BLaER1 (cell line): ENCODE results near the gene PRICKLE2.
"Not testable (repeated sequence)": the region's sequence is repeated elsewhere in the genome, so short reads cannot be mapped to it uniquely, and the experiment has no call there.

Experiments used
- H3K27ac ChIP-seq: shearing (Covaris generic); formaldehyde crosslinking; 2 replicates; pipeline ENCODE4 v1.8.1; 2022
- H3K27me3 ChIP-seq: shearing (Covaris generic); formaldehyde crosslinking; 2 replicates; pipeline ENCODE4 v1.8.1; 2022
- H3K36me3 ChIP-seq: shearing (Covaris generic); formaldehyde crosslinking; 2 replicates; pipeline ENCODE4 v1.8.1; 2022
- H3K4me1 ChIP-seq: shearing (Covaris generic); formaldehyde crosslinking; 2 replicates; pipeline ENCODE4 v1.8.1; 2022
- H3K4me2 ChIP-seq: shearing (Covaris generic); formaldehyde crosslinking; 2 replicates; pipeline ENCODE4 v1.8.1; 2022
- H3K4me3 ChIP-seq: shearing (Covaris generic); formaldehyde crosslinking; 2 replicates; pipeline ENCODE4 v1.8.1; 2022
- H3K9ac ChIP-seq: shearing (Covaris generic); formaldehyde crosslinking; 2 replicates; pipeline ENCODE4 v1.8.1; 2022
- H3K9me3 ChIP-seq: shearing (Covaris generic); formaldehyde crosslinking; 2 replicates; pipeline ENCODE4 v1.8.1; 2022
- H4K20me1 ChIP-seq: shearing (Covaris generic); formaldehyde crosslinking; 2 replicates; pipeline ENCODE4 v1.8.1; 2022
- Cebpa-rat ChIP-seq: shearing (Covaris generic); IDR thresholded peaks from 2 replicates; pipeline ENCODE4 v1.8.1; 2022

The PRICKLE2 gene

DNA sequence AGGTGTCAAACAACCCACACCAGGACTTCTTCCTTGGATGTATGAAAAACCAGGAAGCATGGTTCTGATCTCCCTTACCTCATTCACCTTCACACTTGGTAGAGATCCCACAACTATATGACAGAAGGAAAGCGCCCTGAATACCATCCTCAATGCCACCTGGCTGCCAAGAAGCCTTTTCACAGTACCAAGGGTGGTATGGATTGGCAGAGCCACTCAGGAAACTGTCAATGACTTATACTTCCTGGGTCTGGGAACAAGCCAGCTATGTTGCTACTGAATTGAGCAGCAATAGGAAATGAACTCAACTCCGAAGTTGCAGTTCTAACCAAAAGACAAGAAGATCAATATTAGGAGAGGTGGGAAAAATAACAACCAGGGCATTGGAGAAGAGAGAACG is 129.5 kb downstream of the PRICKLE2 start:
- Histone ChIP-seq H3K36me3 (no peaks in the 10 kb centered on the region), H3K4me3 (no peak overlapping the region), H3K9ac (no peak overlapping the region), H4K20me1 (no peaks in the 10 kb centered on the region), H3K9me3 (no peaks in the 10 kb centered on the region), H3K4me1 (no peaks in the 10 kb centered on the region), H3K27me3 (no peaks in the 10 kb centered on the region), H3K4me2 (no peak overlapping the region), H3K27ac (no peak overlapping the region)
- TF ChIP-seq Cebpa-rat, result no peak

DNA sequence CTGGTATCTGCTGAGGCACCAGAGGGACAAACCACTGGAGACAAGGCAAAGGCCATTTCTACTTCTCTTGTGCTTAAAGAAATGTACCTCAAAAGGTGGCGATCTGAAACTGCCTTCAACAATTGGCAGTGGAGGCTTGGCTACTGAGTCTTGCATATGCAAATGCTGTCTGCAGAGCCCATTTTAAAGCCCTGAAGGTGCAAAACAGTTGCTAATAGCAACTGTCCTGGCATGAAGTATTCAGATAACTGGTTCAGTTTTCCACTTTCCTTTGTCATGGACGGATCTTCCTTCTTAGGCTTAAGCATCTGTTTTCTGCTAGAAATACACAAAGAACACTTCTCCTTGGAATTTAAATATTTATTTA is 130.6 kb downstream of the PRICKLE2 start:
- Histone ChIP-seq H3K4me2 (no peak overlapping the region), H3K4me3 (no peak overlapping the region), H3K27ac (no peak overlapping the region), H3K9me3 (no peaks in the 10 kb centered on the region), H3K4me1 (no peaks in the 10 kb centered on the region), H3K27me3 (no peaks in the 10 kb centered on the region), H3K9ac (no peak overlapping the region), H3K36me3 (no peaks in the 10 kb centered on the region), H4K20me1 (no peaks in the 10 kb centered on the region)
- TF ChIP-seq Cebpa-rat, result no peak

DNA sequence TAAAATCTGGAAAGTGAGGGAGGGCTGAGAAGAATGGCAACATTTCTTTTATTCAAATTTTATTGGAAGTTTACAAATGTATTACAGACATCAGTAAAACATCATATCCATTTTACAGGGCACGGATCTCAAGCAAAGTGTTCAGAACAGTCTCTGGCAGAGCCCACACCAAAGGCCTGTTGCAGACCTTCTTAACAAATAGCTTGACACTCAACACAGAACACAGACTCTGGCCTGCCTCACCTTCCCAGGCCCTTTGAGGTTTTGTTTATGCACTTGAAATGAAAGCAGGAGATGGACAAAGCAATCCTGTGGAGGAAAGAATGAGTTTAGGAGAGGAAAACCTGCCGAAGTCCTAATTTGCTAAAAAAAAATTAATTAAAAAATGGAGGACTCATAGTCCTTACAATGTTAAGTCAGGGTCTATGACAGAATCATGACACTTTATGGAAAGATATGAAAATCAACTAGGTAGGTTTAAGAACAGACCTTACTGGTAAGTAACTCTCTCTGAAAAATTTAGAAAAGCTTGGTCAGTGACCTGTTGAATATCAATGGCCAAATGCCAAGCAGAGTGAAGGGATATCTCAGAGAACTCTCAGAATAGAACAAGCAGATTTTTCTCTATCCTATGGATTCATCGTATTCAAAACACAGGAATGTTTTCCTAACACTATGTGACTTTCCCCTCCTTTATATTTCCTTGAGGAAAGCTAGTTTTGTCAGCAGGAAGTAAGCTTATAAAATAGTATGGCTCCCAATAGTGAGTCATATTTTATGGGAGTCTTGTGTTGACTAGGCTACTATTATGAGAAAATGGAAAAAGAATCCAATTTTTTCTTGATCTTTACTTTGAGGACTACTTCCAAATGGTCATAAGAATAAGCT is 131.2 kb downstream of the PRICKLE2 start:
- Histone ChIP-seq H4K20me1 (no peaks in the 10 kb centered on the region), H3K9me3 (no peaks in the 10 kb centered on the region), H3K4me3 (no peak overlapping the region), H3K36me3 (no peaks in the 10 kb centered on the region), H3K27me3 (no peaks in the 10 kb centered on the region), H3K4me2 (no peak overlapping the region), H3K27ac (no peak overlapping the region), H3K9ac (no peak overlapping the region), H3K4me1 (no peaks in the 10 kb centered on the region)
- TF ChIP-seq Cebpa-rat, result no peak

DNA sequence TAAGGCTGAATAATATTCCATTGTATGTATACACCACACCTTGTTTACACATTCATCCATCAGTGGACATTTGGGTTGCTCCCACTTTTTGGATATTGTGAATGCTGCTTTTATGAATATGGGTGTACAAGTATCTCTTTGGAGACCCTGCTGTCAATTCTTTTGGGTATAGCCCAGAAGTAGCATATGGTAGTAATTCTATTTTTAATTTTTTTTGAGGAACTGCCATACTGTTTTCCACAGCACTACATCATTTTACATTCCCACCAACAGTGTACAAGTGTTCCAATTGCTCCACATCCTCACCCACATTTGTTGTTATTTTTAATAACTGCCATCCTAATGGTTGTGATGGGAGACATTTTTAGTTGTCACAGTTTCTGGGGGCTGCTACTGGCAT is 132.1 kb downstream of the PRICKLE2 start:
- no peaks in the 10 kb centered on the region for H3K4me1 ChIP-seq
- H3K36me3 ChIP-seq, result no peaks in the 10 kb centered on the region
- H3K4me2 ChIP-seq, result no peak overlapping the region
- no peak for TF ChIP-seq Cebpa-rat
- H4K20me1 ChIP-seq, result no peaks in the 10 kb centered on the region
- no peaks in the 10 kb centered on the region for H3K9me3 ChIP-seq
- no peak overlapping the region for H3K4me3 ChIP-seq
- H3K27ac ChIP-seq, result no peak overlapping the region
- no peak overlapping the region for H3K9ac ChIP-seq
- no peaks in the 10 kb centered on the region for H3K27me3 ChIP-seq

DNA sequence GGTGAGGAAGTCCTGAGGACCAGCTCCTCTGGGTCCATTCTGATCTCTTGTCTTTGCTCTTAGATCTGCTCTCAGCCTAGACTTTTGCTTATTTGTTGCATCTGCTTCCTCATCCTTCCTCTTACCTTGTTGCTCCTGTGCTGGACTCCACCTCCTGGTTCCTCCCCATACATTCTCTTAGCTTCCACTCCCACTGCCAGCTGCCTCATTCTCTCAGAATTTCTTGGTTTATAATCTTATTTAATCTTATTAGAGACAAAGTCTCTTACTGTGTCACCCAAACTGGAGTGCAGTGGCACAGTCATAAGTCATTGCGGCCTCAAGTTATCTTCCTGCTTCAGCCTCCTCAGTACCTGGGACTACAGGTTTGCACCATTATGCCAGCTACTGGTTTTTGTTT is 133.8 kb downstream of the PRICKLE2 start:
- H4K20me1 ChIP-seq, result no peaks in the 10 kb centered on the region
- H3K4me1 ChIP-seq, result 0 out of 2 replicates have a peak, but pooled peaks cover 2% of the 10 kb centered on the region
- H3K9me3 ChIP-seq, result no peaks in the 10 kb centered on the region
- TF ChIP-seq Cebpa-rat, result no peak
- H3K27me3 ChIP-seq, result no peaks in the 10 kb centered on the region
- no peak overlapping the region for H3K4me3 ChIP-seq
- no peak overlapping the region for H3K9ac ChIP-seq
- no peak overlapping the region for H3K4me2 ChIP-seq
- no peak overlapping the region for H3K27ac ChIP-seq
- H3K36me3 ChIP-seq, result no peaks in the 10 kb centered on the region

DNA sequence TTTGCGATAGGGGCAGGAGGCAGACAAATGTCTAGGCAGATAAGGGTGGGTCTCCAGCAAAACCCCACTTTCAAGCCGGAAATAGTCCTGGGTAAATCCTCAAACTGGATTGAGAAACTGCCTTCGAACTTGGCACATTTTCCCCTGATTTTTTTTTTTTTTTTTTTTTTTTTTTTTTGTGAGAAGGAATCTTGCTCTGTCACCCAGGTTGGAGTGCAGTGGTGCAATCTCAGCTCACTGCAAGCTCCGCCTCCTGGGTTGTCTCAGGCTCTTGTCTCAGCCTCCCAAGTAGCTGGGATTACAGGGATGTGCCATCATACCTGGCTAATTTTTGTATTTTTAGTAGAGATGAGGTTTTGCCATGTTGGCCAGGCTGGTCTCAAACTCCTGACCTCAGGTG is 135.9 kb downstream of the PRICKLE2 start:
- not testable (repeated sequence) for H3K27me3 ChIP-seq, H3K36me3 ChIP-seq, H3K4me2 ChIP-seq, H3K9ac ChIP-seq, H3K9me3 ChIP-seq, H4K20me1 ChIP-seq, H3K4me3 ChIP-seq, H3K4me1 ChIP-seq, H3K27ac ChIP-seq

DNA sequence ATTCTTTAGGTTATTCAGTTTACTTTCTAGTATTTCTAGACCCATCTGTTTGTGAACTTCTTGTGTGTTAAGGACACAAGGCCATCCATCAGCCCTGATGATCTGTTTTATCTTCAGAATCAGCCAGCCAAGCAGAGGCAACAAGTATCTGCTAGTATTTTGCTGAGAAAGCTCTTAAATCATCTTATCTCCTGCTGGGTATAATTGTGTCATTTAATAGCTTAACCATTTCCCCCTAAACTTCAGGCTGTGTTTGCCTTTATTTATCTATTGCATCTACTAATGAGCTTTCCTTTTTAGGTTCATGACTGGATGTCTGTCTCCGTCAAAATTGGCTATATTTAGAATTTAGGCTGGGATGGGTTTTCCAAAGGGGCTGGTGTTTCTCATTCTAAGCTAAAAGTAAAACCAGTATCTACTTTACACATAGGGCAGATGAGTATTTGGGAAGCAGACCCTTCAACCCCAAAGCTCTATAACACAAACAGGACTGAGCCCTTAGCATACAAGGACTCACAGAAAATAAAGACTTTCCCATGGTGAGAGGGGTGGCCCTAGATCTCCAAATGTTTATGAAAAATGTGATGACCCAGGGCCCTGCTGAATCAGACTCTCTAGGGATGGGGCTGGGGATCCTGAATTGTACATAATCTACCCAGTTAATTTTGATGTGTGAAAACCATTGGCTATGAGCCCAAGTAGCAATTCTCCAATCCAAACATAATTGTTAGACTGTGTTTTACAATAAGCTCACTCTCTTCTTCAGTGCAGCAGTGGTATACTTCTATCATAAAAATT is 136.7 kb downstream of the PRICKLE2 start:
- Histone ChIP-seq H3K4me1 (0 out of 2 replicates have a peak, but pooled peaks cover 6% of the 10 kb centered on the region), H3K4me2 (no peak overlapping the region), H3K27ac (no peak overlapping the region), H3K36me3 (no peaks in the 10 kb centered on the region), H4K20me1 (no peaks in the 10 kb centered on the region), H3K4me3 (no peak overlapping the region), H3K9ac (no peak overlapping the region), H3K9me3 (no peaks in the 10 kb centered on the region), H3K27me3 (no peaks in the 10 kb centered on the region)
- no peak for TF ChIP-seq Cebpa-rat

DNA sequence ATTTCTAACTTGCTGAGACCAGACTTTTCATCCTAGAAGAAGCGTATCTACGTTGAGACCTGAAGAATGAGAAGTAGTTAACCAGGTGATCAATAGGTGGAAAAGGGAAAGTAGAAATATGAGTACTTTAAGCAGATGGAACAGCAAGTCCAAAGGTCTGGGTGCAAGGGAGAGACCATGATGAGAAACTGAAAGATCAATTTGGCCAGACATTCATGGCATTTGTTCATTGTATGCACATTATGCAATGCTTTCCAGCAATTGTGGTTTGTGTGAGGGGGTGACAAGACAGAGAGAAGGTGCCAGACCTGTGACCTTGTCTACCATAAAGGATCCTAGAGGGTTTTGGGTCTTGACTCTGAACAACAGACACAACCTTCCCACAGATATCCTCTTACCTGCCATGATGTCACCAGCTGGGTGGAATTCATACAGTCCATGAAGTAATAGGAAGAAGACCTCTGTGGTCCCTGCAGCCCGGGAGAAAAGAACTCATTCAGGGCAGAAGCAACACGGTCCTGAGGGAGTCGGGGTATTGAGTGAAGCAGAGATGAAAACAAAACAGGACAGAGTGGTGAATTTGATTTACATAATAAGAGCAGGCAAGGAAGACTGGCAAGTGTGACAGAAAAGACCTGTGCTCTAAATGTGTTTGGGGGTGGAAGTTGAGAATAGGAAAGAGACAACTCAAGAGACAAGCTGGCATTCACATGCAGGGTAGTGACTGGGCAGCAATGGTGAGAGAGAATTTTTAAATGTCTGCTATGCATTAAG is 138.6 kb downstream of the PRICKLE2 start:
- no peak for TF ChIP-seq Cebpa-rat
- Histone ChIP-seq H3K4me2 (no peak overlapping the region), H3K27me3 (no peaks in the 10 kb centered on the region), H3K27ac (no peak overlapping the region), H4K20me1 (no peaks in the 10 kb centered on the region), H3K9ac (no peak overlapping the region), H3K4me3 (no peak overlapping the region), H3K36me3 (no peaks in the 10 kb centered on the region), H3K9me3 (no peaks in the 10 kb centered on the region), H3K4me1 (0 out of 2 replicates have a peak, but pooled peaks cover 6% of the 10 kb centered on the region)

DNA sequence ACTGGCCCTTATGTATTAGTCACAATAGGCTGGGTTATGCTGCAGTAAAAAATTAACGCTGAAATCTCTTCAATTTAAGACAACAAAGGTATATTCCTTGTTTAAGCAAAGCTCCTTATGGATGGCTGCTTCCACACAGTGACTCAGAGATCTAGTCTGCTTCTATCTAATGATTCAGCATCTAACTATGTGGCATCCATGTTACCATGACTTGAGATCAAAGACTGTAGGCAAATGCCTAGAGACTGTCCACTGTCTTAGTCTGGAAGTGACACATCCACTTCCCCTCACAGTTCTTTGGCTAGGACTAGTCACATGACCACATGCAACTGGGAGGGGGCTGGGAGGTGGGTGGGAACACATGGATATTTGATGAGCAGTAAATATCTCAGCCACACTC is 140.6 kb downstream of the PRICKLE2 start:
- no peak overlapping the region for H3K4me3 ChIP-seq
- no peak overlapping the region for H3K27ac ChIP-seq
- no peak overlapping the region for H3K4me2 ChIP-seq

More for the DNA sequence above, 140.6 kb downstream of the PRICKLE2 start:
- H4K20me1 ChIP-seq, result no peaks in the 10 kb centered on the region
- no peak overlapping the region for H3K9ac ChIP-seq
- no peaks in the 10 kb centered on the region for H3K36me3 ChIP-seq
- H3K9me3 ChIP-seq, result no peaks in the 10 kb centered on the region
- H3K4me1 ChIP-seq, result 0 out of 2 replicates have a peak, but pooled peaks cover 6% of the 10 kb centered on the region
- no peak for TF ChIP-seq Cebpa-rat
- H3K27me3 ChIP-seq, result no peaks in the 10 kb centered on the region
